GM19455 (cell line): Measurements from ENCODE around the gene INTS1.
"Not testable (repeated sequence)": the region's sequence is repeated elsewhere in the genome, so short reads cannot be mapped to it uniquely, and the experiment has no call there.

ENCODE experiments used
- ATAC-seq: cut with Tn5 transposase; IDR thresholded peaks from one replicate; pipeline ENCODE4 v1.9.1; 2021; ENCODE audit not compliant: unreplicated experiment

The INTS1 gene

DNA sequence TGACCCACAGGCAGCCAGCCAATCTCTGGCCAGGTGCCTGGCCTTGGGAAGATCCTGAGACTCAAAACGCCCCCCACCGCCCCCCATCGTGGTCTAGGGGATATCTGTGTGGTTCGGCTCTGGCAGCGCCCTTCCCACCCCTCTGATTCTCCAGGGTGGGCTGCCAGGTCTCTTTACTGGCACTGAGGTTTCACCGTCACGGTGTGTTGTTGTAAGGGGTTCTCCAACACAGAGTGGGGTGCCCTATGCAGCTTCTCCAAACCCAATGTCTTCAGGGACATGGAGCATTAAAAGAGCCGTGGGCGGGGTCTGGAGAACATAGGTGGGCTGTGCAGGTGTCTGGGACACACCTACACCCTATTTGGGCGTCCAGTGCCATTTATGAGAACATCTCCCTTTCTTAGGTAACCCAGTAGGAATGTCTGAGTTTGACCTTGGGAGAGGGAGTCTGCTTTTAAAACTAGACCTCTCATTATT, 27.8 kb upstream of the INTS1 start:
- no peak for ATAC-seq

DNA sequence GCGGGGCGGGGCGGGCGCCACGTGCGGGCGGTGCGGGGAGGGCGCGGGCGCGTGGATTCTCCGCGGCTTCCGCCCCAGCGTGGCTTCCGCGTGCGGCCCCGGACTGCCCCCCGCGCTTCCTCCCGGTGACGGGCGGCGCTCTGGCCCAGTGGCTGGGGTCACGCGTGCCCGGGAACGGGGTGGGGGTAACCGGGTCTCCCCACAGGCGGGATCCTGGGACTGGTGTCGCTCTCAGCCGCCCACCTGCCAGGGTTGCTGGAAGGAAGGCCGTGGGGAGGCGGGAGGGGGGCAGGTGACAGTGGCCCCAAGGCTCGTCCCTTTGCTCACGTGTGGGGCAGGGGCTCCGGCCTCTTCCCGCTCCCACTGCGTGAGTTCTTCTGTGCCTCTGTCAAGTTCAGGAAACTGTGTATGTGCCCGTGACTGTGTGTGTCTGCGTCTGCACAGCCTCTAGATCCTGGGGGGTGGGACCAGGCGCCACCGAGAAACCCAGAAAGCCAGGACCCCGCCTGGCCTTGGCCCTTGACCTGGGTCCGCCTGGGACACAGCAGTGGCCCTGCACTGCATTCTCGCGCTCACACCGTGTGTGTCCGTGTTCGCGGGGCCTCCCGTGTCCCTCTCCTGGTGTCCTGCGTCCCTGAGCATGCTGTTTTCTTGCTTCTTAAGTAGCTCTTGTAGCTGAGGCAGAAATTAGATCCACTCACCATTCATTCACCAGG, 27.2 kb upstream of the INTS1 start:
- no peak for ATAC-seq

DNA sequence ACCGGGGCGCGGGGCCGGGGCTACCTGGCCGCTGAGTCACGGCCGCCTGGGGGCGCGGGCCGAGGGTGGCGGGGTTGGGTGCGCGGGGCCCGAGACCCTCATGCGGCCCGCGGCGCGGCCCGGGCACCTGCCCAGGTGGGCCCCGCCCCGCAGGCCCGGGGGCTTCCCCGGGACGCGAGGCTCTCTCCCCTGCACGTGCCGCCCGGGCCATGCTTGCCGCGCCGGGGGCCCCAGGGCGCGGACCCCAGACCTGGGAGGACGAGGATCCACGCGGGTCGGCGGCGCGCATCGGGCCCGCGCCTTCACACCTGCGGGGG, 26.7 kb upstream of the INTS1 start:
- ATAC-seq: no peak

DNA sequence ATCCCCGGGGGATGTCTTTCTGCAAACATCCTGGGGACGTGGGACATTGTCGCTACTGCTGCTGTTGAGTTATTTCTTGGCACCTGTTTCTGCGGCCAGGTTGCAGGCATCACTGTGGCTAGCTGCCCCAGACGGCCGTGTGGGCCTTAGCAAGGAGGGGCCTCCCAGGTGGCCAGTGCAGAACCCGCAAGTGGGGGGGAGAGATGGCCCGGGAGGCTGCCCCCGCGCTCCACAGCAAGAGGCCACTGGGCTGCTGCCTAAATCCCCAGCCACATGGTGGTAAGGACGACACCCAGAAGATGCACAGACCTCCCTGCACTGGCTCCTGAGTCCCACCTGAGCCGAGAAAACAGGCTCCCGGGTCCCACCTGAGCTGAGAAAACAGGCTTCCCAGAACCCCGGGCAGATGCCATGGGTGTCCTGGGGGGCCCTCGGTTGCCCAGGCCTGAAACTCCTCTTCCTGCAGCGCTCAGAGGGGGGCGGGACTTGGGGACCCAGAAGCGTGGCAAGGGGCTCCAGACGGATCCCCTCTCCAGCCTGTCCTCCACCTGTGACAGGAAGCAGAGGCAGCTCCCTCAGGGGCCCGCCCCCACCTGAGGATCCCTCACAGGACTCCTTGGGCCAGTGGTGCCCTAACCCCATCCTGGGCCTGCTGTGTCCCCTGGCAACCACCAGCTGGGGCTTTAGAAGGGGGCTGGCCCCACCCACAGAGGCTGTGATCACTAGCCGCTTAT, 25.4 kb upstream of the INTS1 start:
- ATAC-seq: no peak

DNA sequence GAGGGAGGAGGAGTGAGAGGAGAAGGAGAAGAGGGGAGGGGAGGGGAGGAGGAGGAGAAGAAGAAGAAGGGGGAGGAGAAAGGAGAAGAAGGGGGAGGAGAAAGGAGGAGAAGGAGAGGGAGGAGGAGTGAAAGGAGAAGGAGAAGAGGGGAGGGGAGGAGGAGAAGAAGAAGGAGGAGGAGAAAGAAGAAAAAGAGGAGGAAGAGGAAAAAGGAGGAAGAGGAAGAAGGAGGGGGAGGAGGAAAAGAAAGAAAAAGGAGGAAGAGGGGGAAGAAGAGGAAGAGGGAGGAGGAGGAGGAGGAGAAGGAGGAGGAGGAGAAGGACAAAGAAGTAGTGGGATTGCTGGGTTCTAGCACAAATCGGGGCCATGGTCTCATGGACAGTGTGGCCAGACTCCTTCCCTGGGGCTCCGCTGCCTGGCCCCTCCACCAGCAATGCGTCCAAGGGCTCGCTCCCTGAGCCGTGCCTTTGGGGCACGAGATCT, 22.1 kb upstream of the INTS1 start:
- ATAC-seq: no peak

DNA sequence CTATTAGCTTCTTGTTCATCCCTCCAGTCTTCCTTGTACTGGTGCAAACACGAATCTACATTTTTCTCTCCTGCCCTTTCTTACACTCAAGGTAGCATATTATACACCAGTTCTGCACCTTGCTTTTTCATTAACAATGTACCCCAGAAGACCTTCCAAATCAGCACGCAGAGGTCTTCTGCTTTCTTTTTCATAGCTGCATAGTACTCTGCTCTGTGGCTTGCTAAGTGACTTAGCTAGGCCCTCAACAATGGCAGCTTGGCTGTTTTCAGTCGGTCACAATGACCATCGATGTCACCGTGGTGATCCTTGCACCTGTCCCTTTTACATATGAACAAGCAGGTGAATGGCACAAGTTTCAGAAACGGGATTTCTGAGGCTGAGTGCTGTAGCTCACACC, 21.2 kb upstream of the INTS1 start:
- no peak for ATAC-seq

DNA sequence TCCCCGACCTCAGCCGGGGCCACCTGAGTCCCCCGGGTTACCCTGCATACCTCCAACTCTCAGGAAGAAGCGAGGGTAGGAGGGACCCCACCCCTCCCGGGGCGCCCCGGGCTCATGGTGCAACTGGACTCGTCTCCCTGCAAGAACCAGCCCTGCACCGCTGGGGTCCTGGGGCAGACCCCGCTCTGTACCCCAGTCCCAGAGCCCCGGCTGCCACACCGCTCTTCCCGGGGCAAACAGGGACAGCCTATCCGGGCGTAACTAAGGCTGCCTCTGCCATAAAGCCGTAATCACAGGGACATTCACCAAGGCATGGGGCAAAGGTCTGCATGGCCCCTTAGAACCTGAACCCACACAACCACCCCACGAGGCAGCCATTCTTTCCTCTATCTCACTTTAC, 19.7 kb upstream of the INTS1 start:
- ATAC-seq: no peak

DNA sequence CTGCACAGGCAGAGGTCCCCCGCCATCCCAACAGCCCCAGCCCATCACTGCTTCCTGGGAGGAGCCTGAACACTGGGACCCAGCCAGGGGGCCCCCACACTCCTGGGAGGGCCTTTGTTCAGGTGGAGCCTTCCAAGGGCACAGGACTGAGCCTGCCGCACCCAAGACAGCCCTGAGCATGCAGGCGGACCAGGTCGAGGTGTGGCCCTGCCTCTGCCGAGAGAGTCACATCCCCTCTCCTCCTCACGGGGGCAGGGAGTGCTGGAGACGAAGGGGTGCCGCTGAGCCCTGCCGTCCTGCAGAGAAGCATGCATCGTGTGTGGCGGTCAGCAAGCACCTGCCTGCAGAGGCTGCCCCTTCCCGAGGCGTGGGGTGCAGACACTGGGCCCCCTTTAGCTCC, 19.0 kb upstream of the INTS1 start:
- ATAC-seq: no peak

DNA sequence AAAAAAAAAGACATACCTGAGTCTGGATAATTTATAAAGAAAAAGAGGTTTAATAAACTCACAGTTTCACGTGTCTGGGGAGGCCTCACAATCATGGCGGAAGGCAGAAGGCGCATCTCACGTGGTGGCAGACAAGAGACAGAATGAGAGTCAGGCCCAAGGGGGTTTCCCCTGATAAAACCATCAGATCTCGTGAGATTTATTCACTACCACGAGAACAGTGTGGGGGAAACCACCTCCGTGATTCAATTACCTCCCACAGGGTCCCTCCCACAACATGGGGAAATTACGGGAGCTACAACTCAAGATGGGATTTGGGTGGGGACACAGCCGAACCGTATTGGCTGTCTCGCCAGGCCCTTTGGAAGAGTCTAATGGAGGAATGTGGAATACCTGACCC, 17.3 kb upstream of the INTS1 start:
- no peak for ATAC-seq

DNA sequence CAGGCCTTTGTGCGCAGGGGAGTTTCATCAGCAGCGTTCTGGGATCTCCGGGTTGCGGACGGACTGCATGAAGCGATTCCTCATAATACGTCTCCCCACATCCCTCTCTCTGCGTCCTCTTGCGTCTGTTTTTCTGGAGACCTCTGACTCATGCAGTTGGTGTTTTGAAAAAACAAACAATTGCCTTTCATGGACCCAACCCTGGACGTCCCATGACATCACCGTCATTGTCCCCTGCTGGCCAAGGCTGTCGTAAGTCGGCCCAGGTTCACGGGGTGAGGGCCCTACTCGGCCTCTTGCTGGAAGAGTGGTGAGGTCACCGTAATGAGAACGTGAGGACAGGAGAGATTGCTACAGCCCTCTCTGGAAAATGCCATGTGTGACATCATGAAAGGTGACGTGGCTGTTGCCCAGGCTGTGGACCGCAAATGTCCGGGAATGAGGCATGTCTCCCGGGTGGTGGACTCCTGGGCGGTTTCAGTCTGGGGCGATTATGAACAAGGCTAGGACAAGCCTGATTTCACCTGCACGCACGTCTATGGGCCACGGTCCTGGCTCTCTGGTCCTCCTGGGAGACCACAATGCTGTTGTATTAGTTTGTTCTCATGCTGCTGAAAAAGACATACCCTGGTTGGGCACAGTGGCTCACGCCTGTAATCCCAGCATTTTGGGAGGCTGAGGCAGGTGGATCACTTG, 16.5 kb upstream of the INTS1 start:
- no peak for ATAC-seq

DNA sequence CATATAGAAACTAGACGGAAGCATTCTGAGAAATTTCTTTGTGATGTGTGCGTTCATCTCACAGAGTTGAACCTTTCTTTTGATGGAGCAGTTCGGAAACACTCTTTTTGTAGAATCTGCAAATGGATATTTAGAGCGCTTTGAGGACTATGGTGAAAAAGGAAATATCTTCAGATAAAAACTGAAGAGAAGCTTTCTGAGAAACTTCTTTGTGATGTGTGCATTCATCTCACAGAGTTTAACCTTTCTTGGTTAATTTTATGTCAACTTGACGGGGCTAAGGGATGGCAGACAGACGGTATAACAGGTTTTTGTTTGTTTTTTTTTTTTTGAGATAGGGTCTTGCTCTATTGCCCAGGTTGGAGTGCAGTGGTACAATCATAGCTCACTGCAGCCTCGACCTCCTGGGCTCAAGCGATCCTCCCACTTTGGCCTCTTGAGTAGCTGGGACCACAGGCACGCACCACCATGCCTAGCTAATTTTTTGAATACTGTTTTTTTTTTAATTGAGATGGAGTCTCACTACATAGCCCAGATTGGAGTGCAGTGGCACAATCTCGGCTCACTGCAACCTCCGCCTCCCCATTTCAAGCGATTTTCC, 15.2 kb upstream of the INTS1 start:
- ATAC-seq: not testable (repeated sequence)

DNA sequence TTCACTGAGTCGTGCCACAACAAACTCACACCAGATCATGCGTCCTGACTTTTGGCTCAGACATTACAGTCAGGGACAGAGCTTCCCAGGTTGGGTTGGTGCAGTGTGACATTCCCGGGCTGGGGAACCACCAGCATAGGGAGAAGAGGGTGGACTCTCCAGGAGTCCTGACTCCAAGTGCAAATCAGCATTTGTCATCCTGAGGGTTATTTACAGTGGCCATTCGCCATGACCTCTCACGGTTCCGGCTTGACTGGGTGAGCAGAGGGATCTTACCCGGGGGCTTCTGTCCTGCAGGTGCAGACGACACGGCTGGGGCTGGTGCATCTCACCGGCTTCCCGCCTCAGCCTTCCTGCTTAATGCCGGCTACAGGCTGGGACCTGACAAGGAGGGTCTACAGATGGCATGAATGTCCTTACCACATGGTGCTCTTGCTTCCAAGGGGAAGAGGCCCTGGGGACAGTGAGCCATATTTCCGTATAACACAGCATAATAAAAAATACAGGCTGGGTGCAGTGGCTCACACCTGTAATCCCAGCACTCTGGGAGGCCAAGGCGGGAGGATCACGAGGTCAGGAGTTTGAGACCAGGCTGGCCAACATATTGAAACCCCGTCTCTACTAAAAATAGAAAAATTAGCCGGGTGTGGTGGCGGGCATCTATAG, 12.5 kb upstream of the INTS1 start:
- ATAC-seq: no peak

DNA sequence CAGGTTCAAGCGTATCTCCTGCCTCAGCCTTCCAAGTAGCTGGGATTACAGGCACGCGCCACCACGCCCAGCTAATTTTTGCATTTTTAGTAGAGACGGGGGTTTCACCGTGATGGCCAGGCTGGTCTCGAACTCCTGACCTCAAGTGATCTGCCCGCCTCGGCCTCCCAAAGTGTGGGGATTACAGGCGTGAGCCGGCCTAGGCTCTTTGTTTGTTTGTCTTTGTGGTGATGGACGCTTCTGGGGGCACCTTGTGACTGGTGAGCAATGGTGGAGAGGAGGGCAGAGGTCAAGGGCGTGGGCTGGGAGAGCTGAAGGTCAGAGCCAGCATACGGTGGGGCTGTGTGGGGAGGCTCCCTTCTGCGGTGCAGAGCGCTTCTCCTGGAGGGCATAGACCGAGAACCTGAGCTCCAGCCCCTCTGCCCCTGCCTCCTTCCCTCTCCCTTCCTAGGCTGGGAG, 11.3 kb upstream of the INTS1 start:
- ATAC-seq: not testable (repeated sequence)

DNA sequence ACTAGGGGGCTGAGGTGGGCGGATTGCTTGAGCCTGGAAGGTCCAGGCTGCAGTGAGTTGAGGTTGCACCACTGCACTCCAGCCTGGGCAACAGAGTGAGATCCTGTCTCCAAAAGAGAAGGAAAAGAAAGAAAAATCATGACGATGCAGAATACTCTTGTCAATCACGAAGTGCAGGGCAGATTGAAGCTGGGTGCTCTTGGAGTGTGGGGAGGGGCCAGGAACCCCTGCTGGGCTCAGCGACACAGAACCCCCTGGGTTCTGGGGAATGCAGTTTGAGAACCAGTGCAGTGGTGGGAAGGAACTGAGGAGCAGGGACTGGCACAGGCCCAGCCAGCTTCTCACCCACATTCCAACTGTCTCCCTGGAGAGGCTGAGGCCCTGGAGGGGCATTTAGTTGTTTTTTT, 10.8 kb upstream of the INTS1 start:
- ATAC-seq: no peak

DNA sequence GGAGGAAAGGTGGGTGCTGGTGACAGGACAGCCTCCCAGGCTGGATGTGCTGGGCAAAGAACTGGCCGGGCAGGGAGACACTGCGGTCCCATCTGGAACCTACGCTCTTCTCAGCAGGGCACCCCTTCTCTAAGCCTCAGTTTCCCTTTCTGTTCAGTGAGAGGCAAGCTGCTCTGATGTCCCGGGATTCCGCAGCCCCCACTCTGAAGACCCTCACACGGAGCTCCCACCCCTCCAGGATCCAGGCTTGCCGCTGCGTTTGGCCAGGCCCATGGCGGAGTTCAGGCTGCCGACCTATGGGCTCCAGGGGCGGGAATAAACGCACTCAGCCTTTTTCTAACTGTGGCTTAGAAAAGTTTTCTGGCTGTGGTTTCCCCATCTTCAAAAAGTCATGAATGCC, 10.2 kb upstream of the INTS1 start:
- ATAC-seq: no peak

DNA sequence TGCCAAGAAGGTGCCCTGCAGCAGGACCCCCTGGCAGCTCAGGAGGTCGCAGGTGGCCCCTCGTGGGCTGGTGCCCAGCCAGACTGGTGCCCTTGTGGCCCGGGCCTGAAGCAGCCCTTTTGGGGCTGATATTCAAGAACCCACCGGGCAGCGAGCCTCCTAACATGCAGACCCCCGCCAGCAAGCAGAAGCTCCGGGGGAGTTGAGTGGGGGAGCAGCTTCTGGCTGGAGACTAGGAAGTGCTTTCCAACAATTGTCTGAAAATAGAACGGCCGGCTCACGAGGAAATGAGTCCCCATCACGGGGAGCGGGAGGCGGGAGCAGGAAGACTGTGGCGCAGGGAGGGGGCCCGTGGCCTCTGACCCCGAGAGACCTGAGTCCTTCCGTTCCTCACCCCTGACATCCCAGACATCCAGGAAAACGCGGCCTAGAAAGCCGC, 9.5 kb upstream of the INTS1 start:
- no peak for ATAC-seq

DNA sequence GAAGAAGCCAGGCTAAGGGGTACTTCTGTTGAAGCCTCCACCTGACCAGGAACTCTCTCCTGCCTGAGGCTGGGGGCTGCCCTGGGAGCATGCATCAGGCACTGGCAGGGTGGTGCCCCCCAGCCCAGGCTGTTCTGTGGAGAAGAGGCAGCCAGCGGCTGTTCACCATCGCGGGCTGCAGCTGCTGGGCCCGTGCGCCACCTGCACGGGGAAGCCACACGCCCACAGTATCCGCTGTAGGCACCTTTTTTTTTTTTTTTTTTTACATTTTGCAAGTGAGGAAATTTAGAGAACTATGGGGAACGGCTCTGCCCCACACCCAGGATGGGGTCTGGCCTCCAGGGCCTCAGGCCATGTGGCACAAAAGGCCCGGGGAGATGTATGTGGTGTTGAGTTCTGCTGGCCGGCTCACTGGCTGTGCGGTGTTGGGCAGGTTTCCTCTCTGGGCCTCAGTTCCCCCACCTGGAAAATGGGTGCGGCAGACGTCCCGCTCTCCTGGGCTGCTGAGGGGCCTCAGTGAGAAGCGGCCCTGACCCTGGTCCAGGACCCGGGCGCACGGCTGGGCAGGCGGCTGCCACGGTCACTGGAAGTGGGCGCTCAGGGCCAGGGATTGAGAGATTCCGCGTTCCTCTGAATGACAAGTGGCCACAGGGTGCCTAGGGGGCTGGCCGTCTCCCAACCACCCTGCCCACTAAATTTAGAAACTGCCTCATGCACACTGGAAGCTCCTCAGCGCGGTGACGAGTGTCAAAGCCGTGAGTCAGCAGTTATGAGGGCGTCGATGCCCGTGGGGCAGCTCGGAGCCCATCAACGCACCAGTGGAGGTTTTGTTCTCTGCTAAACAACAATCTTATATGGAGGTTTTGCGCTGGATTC, 8.8 kb upstream of the INTS1 start:
- no peak for ATAC-seq

DNA sequence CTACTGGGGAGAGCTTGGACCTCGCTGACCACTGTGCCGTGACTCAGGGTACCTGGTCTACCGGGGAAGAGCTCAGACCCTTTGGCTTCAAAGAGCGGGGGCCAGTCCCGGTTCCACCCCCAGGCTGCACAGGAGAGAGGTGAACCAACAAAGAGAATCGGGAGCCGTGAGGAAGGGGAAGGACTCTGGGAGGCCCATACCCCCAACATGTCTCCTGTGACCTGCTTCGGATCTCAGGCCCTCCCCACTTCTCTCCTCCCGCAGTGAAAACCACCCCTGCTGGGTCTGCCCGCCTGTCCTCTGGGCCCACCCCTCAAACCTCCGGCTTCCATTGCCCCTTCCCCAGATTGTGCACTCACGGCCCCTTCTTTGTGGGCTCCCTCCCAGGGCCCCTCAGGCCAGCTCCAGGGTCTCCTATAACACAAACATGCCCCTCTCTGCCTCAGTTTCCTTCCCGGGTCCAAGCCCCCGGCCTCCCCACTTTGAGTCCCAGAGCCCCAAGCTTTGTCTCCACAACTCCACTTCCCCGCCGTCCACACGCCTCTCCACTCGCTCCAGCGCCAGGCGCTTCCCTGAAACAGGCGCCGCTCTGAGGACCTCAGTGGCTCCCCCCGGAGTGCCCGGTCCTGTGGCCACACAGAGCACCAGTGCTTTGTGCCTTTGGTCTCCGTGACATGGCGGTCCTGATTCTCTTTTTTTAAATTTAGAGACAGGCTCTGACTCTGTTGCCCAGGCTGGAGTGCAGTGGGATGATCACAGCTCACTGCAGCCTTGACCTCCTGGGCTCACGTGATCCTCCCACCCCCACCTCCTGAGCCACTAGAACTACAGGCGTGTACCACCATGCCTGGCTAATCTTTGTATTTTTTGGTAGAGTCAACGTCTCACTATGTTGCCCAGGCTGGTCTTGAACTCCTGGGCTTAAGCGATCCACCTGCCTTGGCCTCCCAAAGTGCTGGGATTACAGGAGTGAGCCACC, 7.5 kb upstream of the INTS1 start:
- ATAC-seq: no peak

DNA sequence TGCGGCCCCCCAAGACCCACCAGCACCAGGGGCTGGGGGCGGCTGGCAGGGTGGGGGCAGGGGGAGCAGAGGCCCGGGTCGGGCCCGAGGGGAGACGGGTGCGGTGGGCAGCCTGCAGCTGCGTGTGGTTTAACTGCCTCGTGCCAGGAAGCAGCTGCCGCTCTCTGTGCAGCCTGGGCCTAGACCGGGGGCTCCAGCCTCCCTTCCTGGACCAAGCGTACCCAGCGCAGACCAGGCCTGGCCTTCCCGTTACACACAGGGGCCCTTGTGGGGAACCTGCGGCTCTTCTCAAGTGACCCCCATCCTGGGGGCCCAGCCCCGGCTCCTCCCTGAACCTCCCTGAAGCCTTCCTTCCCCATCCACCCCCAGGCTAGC, 6.6 kb upstream of the INTS1 start:
- ATAC-seq: no peak
